Esophagus muscularis mucosa (tissue), 3 donors: ENCODE results near the gene LAMA5.

ENCODE experiments used
- POLR2A ChIP-seq: fragments of 450-650 bp; IDR thresholded peaks from one replicate; pipeline ENCODE4 v1.6.1; 2017; ENCODE audit warnings: antibody characterized with exemption, moderate library complexity, mild to moderate bottlenecking, low read depth
- TF ChIP-seq, protein P1 (sequence below), 3 experiments: fragments of 200-600 bp in 2 of 3; fragments of 450-650 bp in 1 of 3; sonication (generic) in 2 of 3; IDR thresholded peaks; one replicate each; pipeline ENCODE4 v1.5.1; 2017 to 2019; ENCODE audit warnings: antibody characterized with exemption in 3 of 3, mild to moderate bottlenecking in 2 of 3, moderate library complexity in 1 of 3

DNA sequence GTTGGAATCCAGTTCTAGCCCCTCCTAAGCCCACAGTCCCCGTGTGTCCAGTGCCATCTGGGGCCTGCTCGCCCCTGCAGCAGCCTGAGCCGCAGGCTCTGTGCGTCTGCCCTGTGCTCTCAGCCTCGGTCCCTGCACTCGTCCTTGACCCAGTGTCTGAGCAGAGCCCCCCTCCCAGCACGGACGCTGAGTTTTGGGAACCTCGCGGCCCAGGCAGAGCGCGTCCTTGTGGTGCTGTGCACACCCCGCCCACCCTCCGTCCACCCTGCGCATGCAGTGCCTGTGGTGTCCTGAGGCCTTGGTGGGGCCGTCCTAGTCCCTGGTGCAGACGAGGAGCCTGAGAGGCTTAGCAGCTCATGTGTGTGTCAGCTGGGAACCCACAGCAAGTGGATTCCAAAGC lies 97.2 kb downstream of the LAMA5 start:
- TF ChIP-seq POLR2A: no peak
- TF ChIP-seq, protein P1, sequence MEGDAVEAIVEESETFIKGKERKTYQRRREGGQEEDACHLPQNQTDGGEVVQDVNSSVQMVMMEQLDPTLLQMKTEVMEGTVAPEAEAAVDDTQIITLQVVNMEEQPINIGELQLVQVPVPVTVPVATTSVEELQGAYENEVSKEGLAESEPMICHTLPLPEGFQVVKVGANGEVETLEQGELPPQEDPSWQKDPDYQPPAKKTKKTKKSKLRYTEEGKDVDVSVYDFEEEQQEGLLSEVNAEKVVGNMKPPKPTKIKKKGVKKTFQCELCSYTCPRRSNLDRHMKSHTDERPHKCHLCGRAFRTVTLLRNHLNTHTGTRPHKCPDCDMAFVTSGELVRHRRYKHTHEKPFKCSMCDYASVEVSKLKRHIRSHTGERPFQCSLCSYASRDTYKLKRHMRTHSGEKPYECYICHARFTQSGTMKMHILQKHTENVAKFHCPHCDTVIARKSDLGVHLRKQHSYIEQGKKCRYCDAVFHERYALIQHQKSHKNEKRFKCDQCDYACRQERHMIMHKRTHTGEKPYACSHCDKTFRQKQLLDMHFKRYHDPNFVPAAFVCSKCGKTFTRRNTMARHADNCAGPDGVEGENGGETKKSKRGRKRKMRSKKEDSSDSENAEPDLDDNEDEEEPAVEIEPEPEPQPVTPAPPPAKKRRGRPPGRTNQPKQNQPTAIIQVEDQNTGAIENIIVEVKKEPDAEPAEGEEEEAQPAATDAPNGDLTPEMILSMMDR (IDR thresholded peaks at IDR 0.05): no peak
